Measurements from ENCODE around the gene HDAC4. TPM values are rescaled to one million over a fixed set of nuclear protein-coding genes. Genes with fewer than 3 reads are reported as not detected.

Gene HDAC4
- total and polyA plus RNA-seq, 2 of the 8 experiments (the other 6 are each of a cell fraction or from before 2014, with no cell fraction given) = 15.4 to 31.5 TPM

GRCh38 chr2:239128706-239129105, 272.1 kb downstream of the HDAC4 start:
- H3K9me3 ChIP-seq (ENCODE audit: insufficient read depth in 2 of 2, low read depth in 1 of 2, low read length in 1 of 2) = peaks cover 0 to 6% of the 10 kb centered on the region in 2 experiments; a peak in 1 of 4 replicates
- H2BK20ac ChIP-seq (ENCODE audit: low read length) = no peak overlapping the region
- H3K4me2 ChIP-seq (ENCODE audit: insufficient read depth in 1 of 2, low read depth in 2 of 2, low read length in 2 of 2) = no peak overlapping the region
- no peak for TF ChIP-seq MAX (IDR thresholded peaks at IDR 0.05)
- no peak for TF ChIP-seq SIN3A (conservative IDR thresholded peaks at IDR 0.05 in 1 of 2, IDR thresholded peaks at IDR 0.05 in 1 of 2; ENCODE audit: low read depth in 1 of 2, low read length in 2 of 2)
- TF ChIP-seq RAD21 (IDR thresholded peaks at IDR 0.05 in 1 of 2, conservative IDR thresholded peaks at IDR 0.05 in 1 of 2; ENCODE audit: low read depth in 2 of 2, low read length in 2 of 2) = no peak
- TF ChIP-seq BACH1 (IDR thresholded peaks at IDR 0.05; ENCODE audit: low read length) = no peak
- no peak for TF ChIP-seq ATF3 (IDR thresholded peaks at IDR 0.05; ENCODE audit: insufficient read depth, low read depth, low read length)
- TF ChIP-seq CTCF (IDR thresholded peaks at IDR 0.05; ENCODE audit: control extremely low read depth in 1 of 3, insufficient read depth in 1 of 3, low read depth in 1 of 3, low read length in 3 of 3) = no peak
- no peak overlapping the region for H3K56ac ChIP-seq (replicated peaks; ENCODE audit: insufficient read length, low read depth, low read length)
- H3K79me1 ChIP-seq (ENCODE audit: low read depth, low read length) = no peaks in the 10 kb centered on the region; the same call in 1 of the 2 replicates
- H3K27me3 ChIP-seq (replicated peaks in 1 of 4; ENCODE audit: control insufficient read depth in 3 of 4, extremely low read depth in 1 of 4, insufficient read depth in 3 of 4, low read length in 3 of 4) = no peaks in the 10 kb centered on the region
- no peak overlapping the region for H2AK5ac ChIP-seq (ENCODE audit: low read depth, low read length)
- H4K8ac ChIP-seq (ENCODE audit: extremely low read depth, insufficient read depth, low read length) = no peak overlapping the region; the same call in 1 of the 2 replicates
- H2BK15ac ChIP-seq (ENCODE audit: low read length) = no peak overlapping the region
- H3K9ac ChIP-seq (replicated peaks in 1 of 4; ENCODE audit: extremely low read depth in 1 of 4, low read depth in 3 of 4, low read length in 3 of 4) = no peak overlapping the region
- H3K23me2 ChIP-seq (ENCODE audit: low read depth, low read length) = no peaks in the 10 kb centered on the region
- H2BK120ac ChIP-seq (replicated peaks; ENCODE audit: low read depth, low read length) = no peak overlapping the region
- no peak overlapping the region for H3K23ac ChIP-seq (ENCODE audit: insufficient read length)
- H3K14ac ChIP-seq (ENCODE audit: insufficient read length) = no peak overlapping the region
- no peaks in the 10 kb centered on the region for H3K79me2 ChIP-seq (ENCODE audit: control insufficient read depth in 1 of 2, insufficient read depth in 2 of 2, low read length in 2 of 2)
- H4K91ac ChIP-seq (replicated peaks; ENCODE audit: insufficient read length, low read length) = no peak overlapping the region
- no peaks in the 10 kb centered on the region for H3K4me1 ChIP-seq (replicated peaks in 1 of 4; ENCODE audit: control insufficient read depth in 3 of 4, insufficient read depth in 4 of 4, low read length in 3 of 4)
- H2AFZ ChIP-seq (ENCODE audit: low read length) = no peak overlapping the region
- no peak overlapping the region for H4K5ac ChIP-seq (ENCODE audit: insufficient read length, low read depth, low read length)
- no peak overlapping the region for H2BK12ac ChIP-seq (ENCODE audit: low read depth, low read length)
- POLR2A ChIA-PET (ENCODE audit: partially characterized antibody) = interaction anchor here (0.7 kb wide), 1 partner anchor 13 kb away, joined by 4 read pairs; no protein-coding TSS in a partner anchor
- DNase-seq (ENCODE audit: low read depth in 1 of 2, low spot score in 2 of 2) (no peak), FAIRE-seq (no peak)
- H3K18ac ChIP-seq (ENCODE audit: extremely low read depth, low read length) = no peak overlapping the region
- H3K4ac ChIP-seq (replicated peaks; ENCODE audit: insufficient read length, low read depth, low read length) = no peak overlapping the region
- CTCF ChIA-PET (ENCODE audit: partially characterized antibody) = interaction anchor here (0.7 to 3.7 kb wide), 7 partner anchors 8 to 760 kb away, joined by 3 to 30 read pairs (median 5); no protein-coding TSS in a partner anchor
- H4K20me1 ChIP-seq (replicated peaks in 1 of 2; ENCODE audit: control insufficient read depth in 1 of 2, insufficient read depth in 2 of 2, low read length in 2 of 2) = peaks cover 2 to 6% of the 10 kb centered on the region in 2 experiments
- 88% methylated on average over 13 of the region's 13 CpGs; no CpG with 5 or more reads in 1 of the 2 experiments for WGBS, 2 experiments (ENCODE audit: extremely low coverage in 1 of 2, insufficient coverage in 1 of 2, insufficient read length in 1 of 2, insufficient replicate concordance in 2 of 2, low coverage in 1 of 2, low lambda C conversion rate in 2 of 2, missing lambda C conversion rate in 1 of 2)
- H3K27ac ChIP-seq (ENCODE audit: low read depth, low read length) = no peak overlapping the region
- H3K36me3 ChIP-seq (ENCODE audit: control insufficient read depth in 2 of 4, insufficient read depth in 4 of 4, low read length in 3 of 4) = peaks cover 9 to 31% (median 20%) of the 10 kb centered on the region in 4 experiments
- H2BK5ac ChIP-seq (ENCODE audit: low read depth, low read length) = no peak overlapping the region
- H3K4me3 ChIP-seq (ENCODE audit: extremely low read depth in 1 of 4, insufficient read depth in 2 of 4, low read depth in 3 of 4, low read length in 4 of 4) = no peak overlapping the region

Data from H1 (cell line).